DOHH2 (cell line): ENCODE measurements around the gene C2orf78.

Experiments
- H3F3A ChIP-seq: fragments of 200-600 bp; sonication (generic), shearing (Covaris generic); 2 replicates; pipeline ENCODE4 v1.6.0; 2016; ENCODE audit warnings: antibody characterized with exemption, mild to moderate bottlenecking; ENCODE audit not compliant: control insufficient read depth, insufficient read depth
- H3K27ac ChIP-seq: fragments of 200-600 bp; sonication (generic); 2 replicates; pipeline ENCODE4 v1.5.1; 2014; ENCODE audit warnings: low read depth, mild to moderate bottlenecking, low read length, moderate library complexity
- H3K27me3 ChIP-seq: fragments of 200-600 bp; sonication (generic); 2 replicates; pipeline ENCODE4 v1.6.1; 2014; ENCODE audit warnings: mild to moderate bottlenecking, low read length, mixed read lengths; ENCODE audit not compliant: control insufficient read depth
- H3K36me3 ChIP-seq: fragments of 200-600 bp; sonication (generic); 2 replicates; pipeline ENCODE4 v1.6.1; 2014; ENCODE audit warnings: mild to moderate bottlenecking, low read length, moderate library complexity, mixed read lengths; ENCODE audit not compliant: control insufficient read depth
- H3K4me1 ChIP-seq: fragments of 200-600 bp; sonication (generic); 2 replicates; pipeline ENCODE4 v1.6.1; 2014; ENCODE audit warnings: mild to moderate bottlenecking, low read length, mixed read lengths; ENCODE audit not compliant: control insufficient read depth
- H3K4me2 ChIP-seq: fragments of 200-600 bp; sonication (generic); 2 replicates; pipeline ENCODE4 v1.6.0; 2014; ENCODE audit warnings: mild to moderate bottlenecking, low read length, moderate library complexity
- H3K4me3 ChIP-seq: fragments of 200-600 bp; sonication (generic); 2 replicates; pipeline ENCODE4 v1.5.1; 2014; ENCODE audit warnings: mild to moderate bottlenecking, low read length, mixed read lengths
- H3K79me2 ChIP-seq: fragments of 200-600 bp; sonication (generic); 2 replicates; pipeline ENCODE4 v1.6.1; 2014; ENCODE audit warnings: mild to moderate bottlenecking, low read length, mixed read lengths; ENCODE audit not compliant: control insufficient read depth
- H3K9me2 ChIP-seq: fragments of 200-600 bp; sonication (generic); replicated peaks from 2 replicates; pipeline ENCODE4 v1.6.1; 2014; ENCODE audit warnings: mild to moderate bottlenecking, low read length, mixed read lengths; ENCODE audit not compliant: control insufficient read depth
- H3K9me3 ChIP-seq: fragments of 200-600 bp; sonication (generic); 2 replicates; pipeline ENCODE4 v1.6.1; 2014; ENCODE audit warnings: antibody characterized with exemption, low read length, mixed read lengths; ENCODE audit not compliant: control insufficient read depth, insufficient read depth
- H4K20me1 ChIP-seq: fragments of 200-600 bp; sonication (generic); 2 replicates; pipeline ENCODE4 v1.6.0; 2014; ENCODE audit warnings: low read depth, mild to moderate bottlenecking, antibody characterized with exemption, low read length, moderate library complexity; ENCODE audit not compliant: control insufficient read depth, insufficient read depth
- EZH2phosphoT487 ChIP-seq: fragments of 200-600 bp; sonication (generic); IDR thresholded peaks from 2 replicates; pipeline ENCODE4 v1.6.1; 2017; ENCODE audit warnings: borderline replicate concordance, mild to moderate bottlenecking, antibody characterized with exemption, low read length, moderate library complexity, mixed read lengths
- TF ChIP-seq, protein P1 (sequence below): fragments of 200-600 bp; sonication (generic); IDR thresholded peaks from one replicate; pipeline ENCODE4 v1.5.1; 2014; ENCODE audit warnings: antibody characterized with exemption, mild to moderate bottlenecking, low read depth, low read length; ENCODE audit not compliant: poor library complexity, severe bottlenecking

C2orf78 gene

DNA sequence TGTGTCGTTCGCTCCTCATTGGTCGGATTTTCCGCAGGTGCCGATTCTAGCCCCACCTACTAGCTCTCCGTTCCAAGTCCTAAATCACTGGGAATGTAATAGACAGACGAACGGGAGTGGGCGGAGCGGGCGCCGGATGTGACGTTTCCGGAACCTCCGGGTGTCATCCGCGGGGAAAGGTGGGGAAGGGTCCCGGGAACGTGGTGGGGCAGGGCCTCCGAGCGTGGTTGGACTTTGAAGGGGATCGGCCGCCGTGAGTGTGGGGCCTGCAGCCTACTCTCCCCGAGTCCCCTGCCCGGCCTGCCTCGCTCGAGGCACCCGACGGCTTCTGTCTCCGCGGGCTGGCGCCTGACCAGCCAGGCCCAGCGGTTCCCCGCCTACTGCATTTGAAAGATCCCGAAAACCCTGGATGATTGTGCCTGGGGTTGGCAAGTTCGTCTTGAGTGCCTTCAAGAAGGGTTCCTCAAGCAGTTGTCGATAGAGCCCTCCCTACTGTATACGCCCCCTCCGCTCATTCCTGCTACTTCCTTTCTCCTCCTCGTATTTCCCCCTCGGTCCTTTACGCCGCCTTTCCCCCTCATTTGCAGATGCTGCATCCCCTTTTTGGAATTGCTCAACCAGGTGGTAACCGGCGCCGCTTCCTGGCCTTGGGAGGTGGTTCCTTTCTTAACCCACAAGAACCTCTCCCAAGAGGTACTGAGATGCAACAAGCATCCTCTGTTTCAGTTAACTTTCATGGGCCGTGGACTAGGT is 45.0 kb downstream of the C2orf78 start, which contains the start of gene STAMBP:
Gene STAMBP (plus strand): TSS at position 144 of the 753 bp plus-strand sequence. CDS start 1,896 bp downstream, outside the sequence.
- TF ChIP-seq, protein P1, sequence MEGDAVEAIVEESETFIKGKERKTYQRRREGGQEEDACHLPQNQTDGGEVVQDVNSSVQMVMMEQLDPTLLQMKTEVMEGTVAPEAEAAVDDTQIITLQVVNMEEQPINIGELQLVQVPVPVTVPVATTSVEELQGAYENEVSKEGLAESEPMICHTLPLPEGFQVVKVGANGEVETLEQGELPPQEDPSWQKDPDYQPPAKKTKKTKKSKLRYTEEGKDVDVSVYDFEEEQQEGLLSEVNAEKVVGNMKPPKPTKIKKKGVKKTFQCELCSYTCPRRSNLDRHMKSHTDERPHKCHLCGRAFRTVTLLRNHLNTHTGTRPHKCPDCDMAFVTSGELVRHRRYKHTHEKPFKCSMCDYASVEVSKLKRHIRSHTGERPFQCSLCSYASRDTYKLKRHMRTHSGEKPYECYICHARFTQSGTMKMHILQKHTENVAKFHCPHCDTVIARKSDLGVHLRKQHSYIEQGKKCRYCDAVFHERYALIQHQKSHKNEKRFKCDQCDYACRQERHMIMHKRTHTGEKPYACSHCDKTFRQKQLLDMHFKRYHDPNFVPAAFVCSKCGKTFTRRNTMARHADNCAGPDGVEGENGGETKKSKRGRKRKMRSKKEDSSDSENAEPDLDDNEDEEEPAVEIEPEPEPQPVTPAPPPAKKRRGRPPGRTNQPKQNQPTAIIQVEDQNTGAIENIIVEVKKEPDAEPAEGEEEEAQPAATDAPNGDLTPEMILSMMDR, result no peak
- no peak for TF ChIP-seq EZH2phosphoT487
- peak within 1 kb of the TSS; percentile 51 for H3K27ac ChIP-seq

DNA sequence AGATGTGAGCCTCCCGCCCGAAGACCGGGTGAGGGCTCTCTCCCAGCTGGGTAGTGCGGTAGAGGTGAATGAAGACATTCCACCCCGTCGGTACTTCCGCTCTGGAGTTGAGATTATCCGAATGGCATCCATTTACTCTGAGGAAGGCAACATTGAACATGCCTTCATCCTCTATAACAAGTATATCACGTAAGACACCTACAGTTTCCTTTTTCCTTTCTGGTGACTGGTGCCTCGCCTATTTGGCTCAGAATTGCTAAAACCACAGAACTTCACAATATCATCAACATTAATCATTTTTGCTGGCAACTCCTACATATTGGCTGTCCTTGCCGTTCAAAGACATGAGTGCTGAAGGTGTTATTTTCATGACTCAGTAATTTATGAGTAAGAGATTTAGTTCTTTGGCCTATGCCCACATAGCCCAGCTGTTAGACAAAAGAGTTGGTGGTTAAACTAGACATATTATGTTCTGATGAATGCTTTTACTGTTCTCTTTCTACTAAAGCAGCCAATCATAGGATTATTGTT is 47.0 kb downstream of the C2orf78 start:
- Histone ChIP-seq H3K4me3 (no peak overlapping the region), H3F3A (no peaks in the 10 kb centered on the region), H4K20me1 (no peaks in the 10 kb centered on the region), H3K4me1 (peaks cover 43% of the 10 kb centered on the region), H3K27ac (no peak overlapping the region), H3K4me2 (peak overlapping the region; percentile 8; the same call in 1 of the 2 replicates), H3K27me3 (no peaks in the 10 kb centered on the region), H3K79me2 (peaks cover 51% of the 10 kb centered on the region), H3K9me3 (peaks cover 4% of the 10 kb centered on the region), H3K36me3 (peaks cover 44% of the 10 kb centered on the region), H3K9me2 (no peaks in the 10 kb centered on the region)
- TF ChIP-seq, protein P1, result no peak
- no peak for TF ChIP-seq EZH2phosphoT487

More for the DNA sequence above, 45.0 kb downstream of the C2orf78 start, which contains the start of gene STAMBP:
- peak within 1 kb of the TSS; percentile 66 for H3K4me2 ChIP-seq
- peaks cover 4% of the 10 kb centered on the region for H3K9me3 ChIP-seq
- H3K36me3 ChIP-seq, result peaks cover 33% of the 10 kb centered on the region
- peak within 1 kb of the TSS; percentile 75 for H3K4me3 ChIP-seq
- H3K79me2 ChIP-seq, result peaks cover 43% of the 10 kb centered on the region
- peaks cover 43% of the 10 kb centered on the region for H3K4me1 ChIP-seq
- H3K9me2 ChIP-seq, result no peaks in the 10 kb centered on the region
- no peaks in the 10 kb centered on the region for H4K20me1 ChIP-seq
- H3K27me3 ChIP-seq, result no peaks in the 10 kb centered on the region
- no peaks in the 10 kb centered on the region for H3F3A ChIP-seq

DNA sequence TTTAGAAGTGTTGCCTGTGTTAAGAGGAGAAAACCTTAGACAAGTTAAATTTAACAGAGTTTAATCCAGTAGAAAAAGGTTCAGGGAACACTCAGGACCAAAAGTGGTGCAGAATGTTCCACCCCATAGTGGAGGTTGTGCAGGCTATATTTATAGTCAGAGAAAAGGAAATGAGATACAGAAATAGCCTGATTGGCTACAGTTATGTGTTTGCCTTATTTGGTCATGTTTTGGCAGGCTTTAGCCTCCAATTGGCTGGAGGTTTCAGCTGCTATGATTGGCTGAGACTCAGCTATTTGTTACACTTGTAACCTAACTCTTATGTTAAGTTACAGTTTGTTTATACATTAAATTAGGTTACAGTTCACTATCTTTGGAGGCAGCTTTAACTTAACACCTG is 48.9 kb downstream of the C2orf78 start:
- Histone ChIP-seq H3K4me3 (peak overlapping the region; percentile 34), H3K27ac (peak overlapping the region; percentile 41), H3F3A (peaks cover 3% of the 10 kb centered on the region; the same call in 1 of the 2 replicates), H3K4me1 (peaks cover 41% of the 10 kb centered on the region), H3K9me2 (no peaks in the 10 kb centered on the region), H3K27me3 (no peaks in the 10 kb centered on the region), H3K36me3 (peaks cover 54% of the 10 kb centered on the region), H4K20me1 (no peaks in the 10 kb centered on the region), H3K79me2 (peaks cover 51% of the 10 kb centered on the region), H3K9me3 (peaks cover 4% of the 10 kb centered on the region), H3K4me2 (peak overlapping the region; percentile 44)
- no peak for TF ChIP-seq EZH2phosphoT487
- TF ChIP-seq, protein P1, result no peak
